HPDE6-E6E7 (cell line): ENCODE measurements around the gene F12.

Experiments used
- DNase-seq: peaks from one replicate; pipeline ENCODE4 v3.0.0; 2011; ENCODE audit warnings: missing footprints; ENCODE audit errors: extremely low spot score

The F12 gene

GRCh38 chr5:177355162-177355867 lies 54.0 kb downstream of the F12 start:
- DNase-seq = no peak

- DNase-seq = no peak
These were observed 54.7 kb downstream of the F12 start for GRCh38 chr5:177354711-177355110.

GRCh38 chr5:177354256-177354655 lies 55.1 kb downstream of the F12 start:
- no peak for DNase-seq

- no peak for DNase-seq
These were observed 56.3 kb downstream of the F12 start for GRCh38 chr5:177353093-177353492.
